CD4-positive, alpha-beta memory T cell (primary cell): ENCODE data around the gene CALHM4. TPM values are rescaled to one million over a fixed set of nuclear protein-coding genes. Genes with fewer than 3 reads are reported as not detected.

ENCODE experiments used
- CTCF ChIA-PET: fragments of 350-600 bp; sonication (Branson Sonifier 250); formaldehyde crosslinking; loops from one replicate; lab custom pipeline; 2021; ENCODE audit warnings: inconsistent platforms; ENCODE audit not compliant: partially characterized antibody; lab: Charles Lee
- POLR2A ChIA-PET: fragments of 350-600 bp; sonication (Branson Sonifier 250); formaldehyde crosslinking; loops from one replicate; lab custom pipeline; 2021; ENCODE audit not compliant: partially characterized antibody; lab: Charles Lee
- DNase-seq, 5 donors: peaks; one replicate each; pipeline versions ENCODE4 v3.0.0 to v3.0.0-alpha.2; 2020 to 2022; ENCODE audit warnings: mixed read lengths in 1 of 5
- H3K27ac ChIP-seq: one replicate; pipeline ENCODE4 v1.7.0; 2013; ENCODE audit warnings: low read depth, low read length
- H3K27me3 ChIP-seq: 2 replicates; pipeline ENCODE4 v1.7.0; 2013; ENCODE audit warnings: mild to moderate bottlenecking, low read length, moderate library complexity; ENCODE audit not compliant: insufficient read depth
- H3K36me3 ChIP-seq: 2 replicates; pipeline ENCODE4 v1.7.0; 2013; ENCODE audit warnings: mild to moderate bottlenecking, low read length, moderate library complexity; ENCODE audit not compliant: insufficient read depth
- H3K4me1 ChIP-seq: 2 replicates; pipeline ENCODE4 v1.7.0; 2013; ENCODE audit warnings: mild to moderate bottlenecking, low read length, moderate library complexity; ENCODE audit not compliant: insufficient read depth
- H3K4me3 ChIP-seq, 2 donors: one replicate each; pipeline ENCODE4 v1.7.0; 2013; ENCODE audit warnings: low read length in 2 of 2, mild to moderate bottlenecking in 1 of 2
- H3K9me3 ChIP-seq, 2 donors: one replicate each; pipeline ENCODE4 v1.7.0; 2013; ENCODE audit warnings: low read length in 2 of 2, control low read depth in 1 of 2; ENCODE audit not compliant: control insufficient read depth in 1 of 2
- H3K27ac Mint-ChIP-seq, 7 donors: one replicate each; pipeline ENCODE4 v1.8.0; 2020 to 2021; ENCODE audit warnings: mixed read lengths in 7 of 7, mild to moderate bottlenecking in 6 of 7, inconsistent platforms in 3 of 7, moderate library complexity in 3 of 7
- H3K27me3 Mint-ChIP-seq, 2 donors: one replicate each; pipeline ENCODE4 v1.8.0; 2020 to 2021; ENCODE audit warnings: mixed read lengths in 2 of 2
- H3K36me3 Mint-ChIP-seq, 2 donors: one replicate each; pipeline ENCODE4 v1.8.0; 2020 to 2021; ENCODE audit warnings: mixed read lengths in 2 of 2, inconsistent platforms in 1 of 2, mild to moderate bottlenecking in 1 of 2
- H3K4me1 Mint-ChIP-seq, 4 donors: one replicate each; pipeline ENCODE4 v1.8.0; 2020 to 2021; ENCODE audit warnings: mixed read lengths in 4 of 4, mild to moderate bottlenecking in 1 of 4
- H3K4me3 Mint-ChIP-seq, 8 donors: one replicate each; pipeline ENCODE4 v1.8.0; 2020 to 2021; ENCODE audit warnings: mixed read lengths in 8 of 8, mild to moderate bottlenecking in 7 of 8, moderate library complexity in 6 of 8, inconsistent platforms in 3 of 8
- H3K9me3 Mint-ChIP-seq, 8 donors: one replicate each; pipeline ENCODE4 v1.8.0; 2020 to 2021; ENCODE audit warnings: mixed read lengths in 8 of 8, mild to moderate bottlenecking in 5 of 8, inconsistent platforms in 3 of 8, moderate library complexity in 1 of 8
- intact Hi-C: fragments of 100-400 bp; cut with micrococcal nuclease; formaldehyde crosslinking; loops from one replicate; pipeline ENCODE4 v1.15.1; 2023
- polyA plus RNA-seq, 2 donors: library from polyadenylated mRNA; unstranded; fragments of 300-500 nt; fragmentation: Illumina TruSeq; gene quantifications; one replicate each; pipeline ENCODE4 v1.2.3, GENCODE V29; 2021
- total RNA-seq, 2 experiments: library from RNA; stranded (reverse); gene quantifications; one replicate each; pipeline ENCODE4 v1.2.3, GENCODE V29; 2021

The CALHM4 gene
- not detected for total RNA-seq
- not detected for polyA plus RNA-seq

- ChIA-PET CTCF (interaction anchor here (1.1 to 3.8 kb wide), 2 partner anchors 10 to 20 kb away, joined by 5 to 27 read pairs; no protein-coding TSS in a partner anchor), POLR2A (interaction anchor here (1.3 kb wide), 1 partner anchor 18 kb away, joined by 4 read pairs; the partner anchor contains the start of gene RWDD1)
- Mint-ChIP-seq H3K27me3 (peaks cover 8 to 25% of the 10 kb centered on the region in 2 donors), H3K9me3 (no peaks in the 10 kb centered on the region), H3K4me1 (no peaks in the 10 kb centered on the region), H3K27ac (no peak within 1 kb of the TSS), H3K36me3 (no peaks in the 10 kb centered on the region), H3K4me3 (no peak within 1 kb of the TSS)
- peaks cover 4% of the 10 kb centered on the region for H3K27me3 ChIP-seq
- no peaks in the 10 kb centered on the region for H3K36me3 ChIP-seq
- no peaks in the 10 kb centered on the region for H3K9me3 ChIP-seq
- no peak within 1 kb of the TSS for H3K27ac ChIP-seq
- no peak within 1 kb of the TSS for H3K4me3 ChIP-seq
- no peaks in the 10 kb centered on the region for H3K4me1 ChIP-seq
- intact Hi-C loops: no loop called here
- DNase-seq: no peak
Observed at GRCh38 chr6:116553451-116553850, at the start of gene CALHM4. Gene CALHM4, plus strand, starts transcription at chr6:116553751. Its CDS starts 43 bp downstream, at chr6:116553794.

- POLR2A ChIA-PET: no interaction called here
- no peak overlapping the region for H3K27ac ChIP-seq
- CTCF ChIA-PET: no interaction called here
- Mint-ChIP-seq H3K27me3 (peaks cover 13 to 26% of the 10 kb centered on the region in 2 donors), H3K4me1 (no peaks in the 10 kb centered on the region), H3K4me3 (no peak overlapping the region), H3K36me3 (peaks cover 0 to 10% of the 10 kb centered on the region in 2 donors), H3K9me3 (peaks cover 0 to 32% (median 15%) of the 10 kb centered on the region in 8 donors), H3K27ac (no peak overlapping the region)
- intact Hi-C loops: no loop called here
- no peaks in the 10 kb centered on the region for H3K9me3 ChIP-seq
- H3K4me3 ChIP-seq: no peak overlapping the region
- no peaks in the 10 kb centered on the region for H3K4me1 ChIP-seq
- H3K36me3 ChIP-seq: no peaks in the 10 kb centered on the region
- DNase-seq: no peak
- no peaks in the 10 kb centered on the region for H3K27me3 ChIP-seq
Observed at GRCh38 chr6:116507324-116507723, 46.2 kb upstream of the CALHM4 start.

GRCh38 chr6:116508527-116508926 lies 45.0 kb upstream of the CALHM4 start:
- Histone ChIP-seq H3K36me3 (no peaks in the 10 kb centered on the region), H3K9me3 (no peaks in the 10 kb centered on the region), H3K27ac (no peak overlapping the region), H3K4me3 (no peak overlapping the region), H3K27me3 (no peaks in the 10 kb centered on the region), H3K4me1 (no peaks in the 10 kb centered on the region)
- H3K9me3 Mint-ChIP-seq: peaks cover 0 to 27% (median 13%) of the 10 kb centered on the region in 8 donors
- no peak overlapping the region for H3K4me3 Mint-ChIP-seq
- H3K36me3 Mint-ChIP-seq: peaks cover 0 to 3% of the 10 kb centered on the region in 2 donors
- ChIA-PET POLR2A (no interaction called here), CTCF (no interaction called here)
- intact Hi-C loops: no loop called here
- H3K27ac Mint-ChIP-seq: no peak overlapping the region
- no peak for DNase-seq
- peaks cover 6 to 18% of the 10 kb centered on the region in 2 donors for H3K27me3 Mint-ChIP-seq
- no peaks in the 10 kb centered on the region for H3K4me1 Mint-ChIP-seq

- Histone ChIP-seq H3K36me3 (no peaks in the 10 kb centered on the region), H3K27me3 (no peaks in the 10 kb centered on the region), H3K4me1 (no peaks in the 10 kb centered on the region), H3K9me3 (no peaks in the 10 kb centered on the region), H3K27ac (no peak within 1 kb of the TSS), H3K4me3 (no peak within 1 kb of the TSS)
- Mint-ChIP-seq H3K36me3 (no peaks in the 10 kb centered on the region), H3K27me3 (peaks cover 4 to 6% of the 10 kb centered on the region in 2 donors), H3K27ac (peak within 1 kb of the TSS in 2 of 7 donors; percentile 48 to 59), H3K4me1 (no peaks in the 10 kb centered on the region), H3K4me3 (no peak within 1 kb of the TSS), H3K9me3 (peaks cover 0 to 10% (median 6%) of the 10 kb centered on the region in 8 donors)
- intact Hi-C loops: no loop called here
- ChIA-PET POLR2A (no interaction called here), CTCF (interaction anchor here (0.7 to 6.4 kb wide), 5 partner anchors 9 to 224 kb away, joined by 3 to 34 read pairs (median 3); no protein-coding TSS in a partner anchor)
- no peak for DNase-seq
Observed at GRCh38 chr6:116511424-116512110, 42.0 kb upstream of the CALHM4 start, which contains the start of gene CALHM5. Gene CALHM5, plus strand, starts transcription at chr6:116511639. Its CDS starts 58 bp downstream, at chr6:116511697.

GRCh38 chr6:116512111-116512559 lies 41.4 kb upstream of the CALHM4 start:
- intact Hi-C loops: no loop called here
- Mint-ChIP-seq H3K9me3 (peaks cover 0 to 10% (median 6%) of the 10 kb centered on the region in 8 donors), H3K27me3 (peaks cover 2 to 6% of the 10 kb centered on the region in 2 donors), H3K4me3 (no peak overlapping the region), H3K4me1 (no peaks in the 10 kb centered on the region), H3K27ac (peak overlapping the region in 1 of 7 donors; percentile 18), H3K36me3 (no peaks in the 10 kb centered on the region)
- ChIA-PET POLR2A (no interaction called here), CTCF (interaction anchor here (0.7 to 6.4 kb wide), 4 partner anchors 18 to 224 kb away, joined by 3 to 34 read pairs (median 4); no protein-coding TSS in a partner anchor)
- Histone ChIP-seq H3K4me3 (no peak overlapping the region), H3K9me3 (no peaks in the 10 kb centered on the region), H3K27ac (no peak overlapping the region), H3K4me1 (no peaks in the 10 kb centered on the region), H3K27me3 (no peaks in the 10 kb centered on the region), H3K36me3 (no peaks in the 10 kb centered on the region)
- DNase-seq: no peak

- H3K27me3 ChIP-seq: no peaks in the 10 kb centered on the region
- no peaks in the 10 kb centered on the region for H3K36me3 Mint-ChIP-seq
- no peaks in the 10 kb centered on the region for H3K36me3 ChIP-seq
- no peaks in the 10 kb centered on the region for H3K9me3 ChIP-seq
- peaks cover 0 to 2% of the 10 kb centered on the region in 2 donors for H3K27me3 Mint-ChIP-seq
- intact Hi-C loops: no loop called here
- no peak for DNase-seq
- no peak overlapping the region for H3K27ac ChIP-seq
- H3K4me3 Mint-ChIP-seq: no peak overlapping the region
- H3K4me1 Mint-ChIP-seq: no peaks in the 10 kb centered on the region
- POLR2A ChIA-PET: no interaction called here
- H3K4me3 ChIP-seq: no peak overlapping the region
- H3K27ac Mint-ChIP-seq: no peak overlapping the region
- no peaks in the 10 kb centered on the region for H3K4me1 ChIP-seq
- peaks cover 0 to 10% (median 5%) of the 10 kb centered on the region in 8 donors for H3K9me3 Mint-ChIP-seq
- CTCF ChIA-PET: interaction anchor here (0.7 to 6.4 kb wide), 3 partner anchors 21 to 225 kb away, joined by 3 to 34 read pairs (median 4); no protein-coding TSS in a partner anchor
Observed at GRCh38 chr6:116512734-116513133, 40.8 kb upstream of the CALHM4 start.

- Histone ChIP-seq H3K36me3 (no peaks in the 10 kb centered on the region), H3K27ac (no peak overlapping the region), H3K27me3 (no peaks in the 10 kb centered on the region), H3K4me1 (no peaks in the 10 kb centered on the region), H3K4me3 (no peak overlapping the region), H3K9me3 (no peaks in the 10 kb centered on the region)
- peaks cover 0 to 7% (median 3%) of the 10 kb centered on the region in 8 donors for H3K9me3 Mint-ChIP-seq
- no peaks in the 10 kb centered on the region for H3K36me3 Mint-ChIP-seq
- peaks cover 0 to 2% of the 10 kb centered on the region in 2 donors for H3K27me3 Mint-ChIP-seq
- no peak for DNase-seq
- CTCF ChIA-PET: interaction anchor here (2.1 to 6.4 kb wide), 2 partner anchors 21 to 226 kb away, joined by 8 to 34 read pairs; no protein-coding TSS in a partner anchor
- no peak overlapping the region for H3K4me3 Mint-ChIP-seq
- no peak overlapping the region for H3K27ac Mint-ChIP-seq
- no peaks in the 10 kb centered on the region for H3K4me1 Mint-ChIP-seq
- intact Hi-C loops: no loop called here
- POLR2A ChIA-PET: no interaction called here
Observed at GRCh38 chr6:116513224-116513875, 40.2 kb upstream of the CALHM4 start.
